Naive thymus-derived CD4-positive, alpha-beta T cell (primary cell): ENCODE measurements around the gene SPTSSA. TPM values are rescaled to one million over a fixed set of nuclear protein-coding genes. Genes with fewer than 3 reads are reported as not detected.
"Not testable (repeated sequence)": the region's sequence is repeated elsewhere in the genome, so short reads cannot be mapped to it uniquely, and the experiment has no call there.

Experiments
- ATAC-seq: fragments of 150-1000 bp; cut with Tn5 transposase; 2 replicates; pipeline ENCODE4 v1.10.0; 2021; ENCODE audit warnings: mild to moderate bottlenecking, moderate library complexity
- CTCF ChIA-PET: fragments of 350-600 bp; sonication (Branson Sonifier 250); formaldehyde crosslinking; loops from one replicate; lab custom pipeline; 2021; ENCODE audit warnings: antibody characterized with exemption; lab: Charles Lee
- POLR2A ChIA-PET: fragments of 350-600 bp; sonication (Branson Sonifier 250); formaldehyde crosslinking; loops from one replicate; lab custom pipeline; 2021; ENCODE audit warnings: antibody characterized with exemption, inconsistent platforms; lab: Charles Lee
- DNase-seq, 9 donors: peaks; one replicate each; pipeline versions ENCODE4 v3.0.0 to v3.0.0-alpha.2; 2020 to 2022; ENCODE audit warnings: mixed read lengths in 1 of 9
- H3K27ac ChIP-seq: one replicate; pipeline ENCODE4 v1.7.0; 2013; ENCODE audit warnings: mild to moderate bottlenecking, low read depth, low read length, moderate library complexity
- H3K27me3 ChIP-seq, 2 donors: one replicate each; pipeline ENCODE4 v1.7.0; 2013; ENCODE audit warnings: low read length in 2 of 2, mild to moderate bottlenecking in 2 of 2, moderate library complexity in 2 of 2; ENCODE audit not compliant: control insufficient read depth in 2 of 2, insufficient read depth in 2 of 2
- H3K36me3 ChIP-seq, 3 experiments: 1 replicate in 2 of 3; 2 replicates in 1 of 3; pipeline ENCODE4 v1.7.0; 2013; ENCODE audit warnings: low read length in 3 of 3, mild to moderate bottlenecking in 3 of 3, moderate library complexity in 1 of 3; ENCODE audit not compliant: insufficient read depth in 3 of 3, control insufficient read depth in 2 of 3
- H3K4me1 ChIP-seq, 2 donors: one replicate each; pipeline ENCODE4 v1.7.0; 2013; ENCODE audit warnings: low read length in 2 of 2, mild to moderate bottlenecking in 2 of 2, moderate library complexity in 1 of 2; ENCODE audit not compliant: control insufficient read depth in 2 of 2, insufficient read depth in 2 of 2
- H3K4me3 ChIP-seq: 2 replicates; pipeline ENCODE4 v1.7.0; 2013; ENCODE audit warnings: mild to moderate bottlenecking, low read length
- H3K9me3 ChIP-seq, 3 experiments: 1 replicate in 2 of 3; 2 replicates in 1 of 3; pipeline ENCODE4 v1.7.0; 2013; ENCODE audit warnings: low read length in 3 of 3; ENCODE audit not compliant: control insufficient read depth in 2 of 3
- H3K27ac Mint-ChIP-seq, 9 donors: one replicate each; pipeline ENCODE4 v1.8.0; 2020 to 2022; ENCODE audit warnings: mixed read lengths in 9 of 9, mild to moderate bottlenecking in 8 of 9, moderate library complexity in 5 of 9, inconsistent platforms in 2 of 9
- H3K27me3 Mint-ChIP-seq, 5 donors: one replicate each; pipeline ENCODE4 v1.8.0; 2021 to 2022; ENCODE audit warnings: mixed read lengths in 5 of 5, mild to moderate bottlenecking in 1 of 5
- H3K36me3 Mint-ChIP-seq, 5 donors: one replicate each; pipeline ENCODE4 v1.8.0; 2020 to 2022; ENCODE audit warnings: mixed read lengths in 5 of 5, mild to moderate bottlenecking in 3 of 5, inconsistent platforms in 1 of 5
- H3K4me1 Mint-ChIP-seq, 7 donors: one replicate each; pipeline ENCODE4 v1.8.0; 2020 to 2022; ENCODE audit warnings: mixed read lengths in 7 of 7, mild to moderate bottlenecking in 3 of 7, inconsistent platforms in 1 of 7
- H3K4me3 Mint-ChIP-seq, 10 donors: one replicate each; pipeline ENCODE4 v1.8.0; 2020 to 2022; ENCODE audit warnings: mild to moderate bottlenecking in 10 of 10, mixed read lengths in 10 of 10, moderate library complexity in 6 of 10, inconsistent platforms in 2 of 10
- H3K9me3 Mint-ChIP-seq, 11 donors: one replicate each; pipeline ENCODE4 v1.8.0; 2020 to 2022; ENCODE audit warnings: mixed read lengths in 11 of 11, mild to moderate bottlenecking in 4 of 11, inconsistent platforms in 1 of 11, moderate library complexity in 1 of 11
- intact Hi-C, 2 donors: fragments of 100-400 bp; cut with micrococcal nuclease; formaldehyde crosslinking; loops; one replicate each; pipeline ENCODE4 v1.15.1; 2023
- polyA plus RNA-seq, 2 donors: library from polyadenylated mRNA; unstranded; fragments of 300-500 nt; fragmentation: Illumina TruSeq; gene quantifications; one replicate each; pipeline ENCODE4 v1.2.3, GENCODE V29; 2021
- total RNA-seq, 6 experiments: library from RNA in 5 of 6; stranded (reverse) in 5 of 6; gene quantifications; 1 replicate in 5 of 6; 2 replicates in 1 of 6; pipeline ENCODE4 v1.2.3 and lab custom pipeline; 2021 to 2026

SPTSSA gene
- total and polyA plus RNA-seq, 7 experiments from 2014 or later: 2.2 to 13.3 (median 5.1) TPM

DNA sequence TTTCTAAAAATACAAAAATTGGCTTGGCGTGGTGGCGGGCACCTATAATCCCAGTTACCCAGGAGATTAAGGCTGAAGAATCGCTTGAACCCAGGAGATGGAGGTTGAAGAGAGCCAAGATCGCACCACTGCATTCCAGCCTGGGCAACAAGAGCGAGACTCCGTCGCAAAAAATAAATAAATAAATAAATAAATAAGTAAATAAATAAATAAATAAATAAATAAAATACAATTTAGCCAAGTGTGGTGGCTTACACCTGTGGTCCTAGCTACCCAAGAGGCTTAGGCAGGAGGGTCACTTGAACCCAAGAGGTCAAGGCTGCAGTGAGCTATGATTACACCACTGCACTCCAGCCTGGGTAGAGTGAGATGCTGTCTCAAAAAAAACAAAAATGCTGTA, 26.5 kb upstream of the SPTSSA start:
- ATAC-seq: no peak
- intact Hi-C loops: no loop called here
- no peaks in the 10 kb centered on the region for H3K9me3 ChIP-seq
- DNase-seq: no peak
- no peak overlapping the region for H3K27ac ChIP-seq
- no peaks in the 10 kb centered on the region for H3K4me1 ChIP-seq
- H3K27ac Mint-ChIP-seq: no peak overlapping the region
- H3K36me3 Mint-ChIP-seq: no peaks in the 10 kb centered on the region
- no peak overlapping the region for H3K4me3 Mint-ChIP-seq
- no peaks in the 10 kb centered on the region for H3K27me3 ChIP-seq
- CTCF ChIA-PET: no interaction called here
- no peaks in the 10 kb centered on the region for H3K27me3 Mint-ChIP-seq
- H3K4me1 Mint-ChIP-seq: peaks cover 0 to 2% (median 0%) of the 10 kb centered on the region in 7 donors
- POLR2A ChIA-PET: no interaction called here
- no peak overlapping the region for H3K4me3 ChIP-seq
- no peaks in the 10 kb centered on the region for H3K36me3 ChIP-seq
- H3K9me3 Mint-ChIP-seq: peaks cover 0 to 4% (median 0%) of the 10 kb centered on the region in 11 donors

DNA sequence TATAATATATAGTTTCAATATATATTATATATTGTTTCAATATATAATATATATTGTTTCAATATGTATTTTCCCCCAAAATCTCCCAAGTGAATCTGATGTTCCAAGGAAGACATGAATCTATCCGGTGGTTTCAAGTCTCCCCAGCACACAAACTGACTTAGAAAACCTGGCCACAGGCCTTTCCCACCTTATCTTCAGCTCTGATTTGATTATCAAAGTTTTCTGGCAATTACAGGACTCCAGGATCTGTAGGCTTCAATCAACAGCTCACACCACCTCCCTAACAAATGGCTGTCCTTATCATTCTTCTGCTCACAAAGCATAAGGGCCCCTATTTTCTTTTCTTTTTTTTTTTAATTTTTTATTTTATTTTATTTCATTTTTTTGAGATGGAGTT, 22.7 kb upstream of the SPTSSA start:
- H3K27ac Mint-ChIP-seq: no peak overlapping the region
- no peaks in the 10 kb centered on the region for H3K4me1 Mint-ChIP-seq
- Histone ChIP-seq H3K27me3 (no peaks in the 10 kb centered on the region), H3K27ac (no peak overlapping the region), H3K4me1 (no peaks in the 10 kb centered on the region), H3K9me3 (no peaks in the 10 kb centered on the region), H3K36me3 (no peaks in the 10 kb centered on the region), H3K4me3 (no peak overlapping the region)
- H3K9me3 Mint-ChIP-seq: peaks cover 0 to 4% (median 0%) of the 10 kb centered on the region in 11 donors
- DNase-seq (no peak), ATAC-seq (no peak)
- no peaks in the 10 kb centered on the region for H3K36me3 Mint-ChIP-seq
- POLR2A ChIA-PET: no interaction called here
- CTCF ChIA-PET: no interaction called here
- intact Hi-C loops: no loop called here
- no peak overlapping the region for H3K4me3 Mint-ChIP-seq
- no peaks in the 10 kb centered on the region for H3K27me3 Mint-ChIP-seq

DNA sequence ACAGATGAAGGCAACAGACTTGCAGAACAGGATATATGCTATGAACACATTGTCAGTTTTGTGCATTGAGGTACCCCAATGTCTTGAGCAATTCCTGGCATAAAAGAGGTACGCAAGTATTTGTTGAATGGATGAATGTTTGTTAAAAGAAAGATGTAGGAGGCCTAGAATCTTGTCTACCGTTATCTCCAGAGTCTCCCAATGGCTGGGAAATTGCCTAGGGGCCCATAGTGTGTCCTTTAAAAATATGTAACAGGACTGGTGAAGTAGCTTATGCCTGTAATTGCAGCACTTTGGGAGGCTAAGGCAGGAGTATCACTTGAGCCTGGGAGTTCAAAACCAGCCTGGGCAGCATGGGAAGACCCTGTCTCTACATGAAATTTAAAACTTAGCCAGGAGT, 20.4 kb upstream of the SPTSSA start:
- Mint-ChIP-seq H3K27ac (no peak overlapping the region), H3K4me3 (no peak overlapping the region), H3K9me3 (peaks cover 0 to 4% (median 0%) of the 10 kb centered on the region in 11 donors), H3K36me3 (no peaks in the 10 kb centered on the region), H3K27me3 (no peaks in the 10 kb centered on the region), H3K4me1 (no peaks in the 10 kb centered on the region)
- POLR2A ChIA-PET: no interaction called here
- intact Hi-C loops: no loop called here
- DNase-seq: no peak
- no peaks in the 10 kb centered on the region for H3K36me3 ChIP-seq
- no peak for ATAC-seq
- no peak overlapping the region for H3K4me3 ChIP-seq
- no peaks in the 10 kb centered on the region for H3K27me3 ChIP-seq
- H3K4me1 ChIP-seq: no peaks in the 10 kb centered on the region
- CTCF ChIA-PET: no interaction called here
- H3K9me3 ChIP-seq: no peaks in the 10 kb centered on the region
- no peak overlapping the region for H3K27ac ChIP-seq

DNA sequence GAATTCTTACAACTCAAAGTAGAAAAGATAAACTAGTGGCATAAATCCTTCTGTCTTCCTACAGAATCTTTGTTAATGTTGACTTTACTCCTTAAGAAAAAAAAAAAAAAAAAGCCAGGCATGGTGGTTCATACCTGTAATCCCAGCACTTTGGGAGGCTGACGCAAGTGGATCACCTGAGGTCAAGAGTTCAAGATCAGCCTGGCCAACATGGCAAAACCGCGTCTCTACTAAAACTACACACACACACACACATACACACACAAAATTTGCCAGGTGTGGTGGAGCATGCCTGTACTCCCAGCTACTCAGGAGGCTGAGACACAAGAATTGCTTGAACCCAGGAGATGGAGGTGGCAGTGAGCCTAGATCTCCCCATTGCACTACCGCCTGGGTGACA, 17.7 kb upstream of the SPTSSA start:
- intact Hi-C loops: no loop called here
- ATAC-seq (no peak), DNase-seq (no peak)
- H3K4me3 ChIP-seq: no peak overlapping the region
- Mint-ChIP-seq H3K4me3 (no peak overlapping the region), H3K9me3 (peaks cover 0 to 2% (median 0%) of the 10 kb centered on the region in 11 donors), H3K4me1 (no peaks in the 10 kb centered on the region), H3K36me3 (no peaks in the 10 kb centered on the region), H3K27ac (no peak overlapping the region), H3K27me3 (no peaks in the 10 kb centered on the region)
- H3K27ac ChIP-seq: no peak overlapping the region
- POLR2A ChIA-PET: no interaction called here
- no peaks in the 10 kb centered on the region for H3K9me3 ChIP-seq
- H3K27me3 ChIP-seq: no peaks in the 10 kb centered on the region
- CTCF ChIA-PET: interaction anchor here (0.7 kb wide), 1 partner anchor 578 kb away, joined by 3 read pairs; no protein-coding TSS in a partner anchor
- H3K4me1 ChIP-seq: no peaks in the 10 kb centered on the region
- no peaks in the 10 kb centered on the region for H3K36me3 ChIP-seq

GRCh38 chr14:34478261-34478660, 16.2 kb upstream of the SPTSSA start:
- no peaks in the 10 kb centered on the region for H3K27me3 ChIP-seq
- no peak overlapping the region for H3K4me3 ChIP-seq
- Mint-ChIP-seq H3K36me3 (no peaks in the 10 kb centered on the region), H3K9me3 (peaks cover 0 to 2% (median 0%) of the 10 kb centered on the region in 11 donors), H3K27me3 (peaks cover 0 to 9% (median 0%) of the 10 kb centered on the region in 5 donors), H3K4me3 (no peak overlapping the region), H3K27ac (no peak overlapping the region), H3K4me1 (no peaks in the 10 kb centered on the region)
- intact Hi-C loops: no loop called here
- no peaks in the 10 kb centered on the region for H3K9me3 ChIP-seq
- ATAC-seq (no peak), DNase-seq (no peak)
- no peaks in the 10 kb centered on the region for H3K4me1 ChIP-seq
- H3K27ac ChIP-seq: no peak overlapping the region
- POLR2A ChIA-PET: no interaction called here
- no peaks in the 10 kb centered on the region for H3K36me3 ChIP-seq
- CTCF ChIA-PET: no interaction called here

GRCh38 chr14:34476036-34476435, 14.0 kb upstream of the SPTSSA start:
- H3K27ac ChIP-seq, CTCF ChIA-PET, H3K4me3 Mint-ChIP-seq, H3K4me1 Mint-ChIP-seq, H3K36me3 Mint-ChIP-seq, intact Hi-C loops, ATAC-seq, H3K9me3 Mint-ChIP-seq, H3K4me1 ChIP-seq, POLR2A ChIA-PET, H3K36me3 ChIP-seq, H3K9me3 ChIP-seq, H3K4me3 ChIP-seq, H3K27me3 Mint-ChIP-seq, H3K27me3 ChIP-seq, H3K27ac Mint-ChIP-seq, DNase-seq: not testable (repeated sequence)

DNA sequence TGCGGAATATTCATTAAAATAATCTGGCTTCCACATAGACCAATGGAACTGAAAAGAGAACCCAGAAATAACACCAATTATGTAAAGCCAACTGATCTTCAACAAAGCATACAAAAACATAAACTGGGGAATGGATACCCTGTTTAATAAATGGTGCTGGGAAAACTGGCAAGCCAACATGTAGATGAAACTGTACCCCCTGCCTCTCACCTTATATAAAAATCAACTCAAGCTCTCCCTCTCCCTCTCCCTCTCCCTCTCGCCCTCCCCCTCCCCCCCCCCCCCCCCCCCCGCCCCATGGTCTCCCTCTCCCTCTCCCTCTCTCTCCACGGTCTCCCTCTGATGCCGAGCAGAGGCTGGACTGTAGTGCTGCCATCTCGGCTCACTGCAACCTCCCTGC, 13.1 kb upstream of the SPTSSA start:
- Mint-ChIP-seq H3K36me3 (no peaks in the 10 kb centered on the region), H3K9me3 (peaks cover 0 to 2% (median 0%) of the 10 kb centered on the region in 11 donors), H3K27ac (no peak overlapping the region), H3K4me1 (peaks cover 0 to 3% (median 0%) of the 10 kb centered on the region in 7 donors), H3K27me3 (peaks cover 0 to 9% (median 0%) of the 10 kb centered on the region in 5 donors), H3K4me3 (no peak overlapping the region)
- DNase-seq: no peak
- no peak overlapping the region for H3K4me3 ChIP-seq
- POLR2A ChIA-PET: no interaction called here
- H3K36me3 ChIP-seq: no peaks in the 10 kb centered on the region
- ATAC-seq: no peak
- H3K9me3 ChIP-seq: no peaks in the 10 kb centered on the region
- H3K4me1 ChIP-seq: no peaks in the 10 kb centered on the region
- no peak overlapping the region for H3K27ac ChIP-seq
- intact Hi-C loops: no loop called here
- no peaks in the 10 kb centered on the region for H3K27me3 ChIP-seq
- CTCF ChIA-PET: no interaction called here
